Ovary (tissue), 3 donors: ENCODE data around the gene TMEM59.

Source experiments
- EP300 ChIP-seq: sonication (generic); formaldehyde crosslinking; IDR thresholded peaks from one replicate; pipeline ENCODE4 v1.6.1; 2017; ENCODE audit warnings: antibody characterized with exemption
- POLR2A ChIP-seq: fragments of 450-650 bp; IDR thresholded peaks from one replicate; pipeline ENCODE4 v1.6.1; 2017; ENCODE audit warnings: antibody characterized with exemption, mild to moderate bottlenecking, moderate library complexity
- TF ChIP-seq, protein P1 (sequence below), 3 donors: fragments of 450-650 bp in 2 of 3; fragments of 200-600 bp in 1 of 3; IDR thresholded peaks; one replicate each; pipeline versions ENCODE4 v1.5.1 to v1.8.0; 2016 to 2022; ENCODE audit warnings: antibody characterized with exemption in 3 of 3, mild to moderate bottlenecking in 1 of 3
- donor health status: DM: no; HTN: no; CAD: no.

DNA sequence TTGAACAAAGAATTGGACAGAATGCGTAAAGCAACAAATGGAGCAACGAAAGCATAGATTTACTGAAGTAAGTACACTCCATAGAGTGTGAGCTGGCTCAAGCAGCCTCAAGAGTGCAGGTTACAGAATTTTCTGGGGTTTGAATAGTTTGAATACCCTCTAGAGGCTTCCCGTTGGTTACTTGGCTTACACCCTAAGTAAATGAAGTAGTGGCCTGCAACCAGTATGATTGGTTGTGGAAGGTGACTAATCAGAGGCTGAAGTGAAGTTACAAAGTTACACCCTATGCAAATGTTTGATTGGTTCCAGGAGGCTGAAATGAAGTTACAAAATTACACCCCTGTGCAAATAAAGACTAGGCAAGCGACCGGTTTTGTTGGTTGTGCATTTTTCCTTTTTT, 11.3 kb upstream of the TMEM59 start:
- TF ChIP-seq, protein P1, sequence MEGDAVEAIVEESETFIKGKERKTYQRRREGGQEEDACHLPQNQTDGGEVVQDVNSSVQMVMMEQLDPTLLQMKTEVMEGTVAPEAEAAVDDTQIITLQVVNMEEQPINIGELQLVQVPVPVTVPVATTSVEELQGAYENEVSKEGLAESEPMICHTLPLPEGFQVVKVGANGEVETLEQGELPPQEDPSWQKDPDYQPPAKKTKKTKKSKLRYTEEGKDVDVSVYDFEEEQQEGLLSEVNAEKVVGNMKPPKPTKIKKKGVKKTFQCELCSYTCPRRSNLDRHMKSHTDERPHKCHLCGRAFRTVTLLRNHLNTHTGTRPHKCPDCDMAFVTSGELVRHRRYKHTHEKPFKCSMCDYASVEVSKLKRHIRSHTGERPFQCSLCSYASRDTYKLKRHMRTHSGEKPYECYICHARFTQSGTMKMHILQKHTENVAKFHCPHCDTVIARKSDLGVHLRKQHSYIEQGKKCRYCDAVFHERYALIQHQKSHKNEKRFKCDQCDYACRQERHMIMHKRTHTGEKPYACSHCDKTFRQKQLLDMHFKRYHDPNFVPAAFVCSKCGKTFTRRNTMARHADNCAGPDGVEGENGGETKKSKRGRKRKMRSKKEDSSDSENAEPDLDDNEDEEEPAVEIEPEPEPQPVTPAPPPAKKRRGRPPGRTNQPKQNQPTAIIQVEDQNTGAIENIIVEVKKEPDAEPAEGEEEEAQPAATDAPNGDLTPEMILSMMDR (IDR thresholded peaks at IDR 0.05): no peak
- TF ChIP-seq POLR2A: no peak
- TF ChIP-seq EP300: no peak
